Thyroid gland (tissue), 4 donors: ENCODE data around the gene DDX54.

Experiments used
- POLR2A ChIP-seq, 2 donors: fragments of 450-650 bp; IDR thresholded peaks; one replicate each; pipeline ENCODE4 v1.6.1; 2017; ENCODE audit warnings: antibody characterized with exemption in 2 of 2, mild to moderate bottlenecking in 2 of 2, moderate library complexity in 1 of 2
- TF ChIP-seq, protein P1 (sequence below), 6 experiments: fragments of 200-600 bp in 3 of 6; fragments of 450-650 bp in 3 of 6; sonication (generic) in 3 of 6; IDR thresholded peaks; one replicate each; pipeline ENCODE4 v1.5.1; 2016 to 2019; ENCODE audit warnings: antibody characterized with exemption in 6 of 6, mild to moderate bottlenecking in 2 of 6, inconsistent platforms in 1 of 6, moderate library complexity in 1 of 6

DNA sequence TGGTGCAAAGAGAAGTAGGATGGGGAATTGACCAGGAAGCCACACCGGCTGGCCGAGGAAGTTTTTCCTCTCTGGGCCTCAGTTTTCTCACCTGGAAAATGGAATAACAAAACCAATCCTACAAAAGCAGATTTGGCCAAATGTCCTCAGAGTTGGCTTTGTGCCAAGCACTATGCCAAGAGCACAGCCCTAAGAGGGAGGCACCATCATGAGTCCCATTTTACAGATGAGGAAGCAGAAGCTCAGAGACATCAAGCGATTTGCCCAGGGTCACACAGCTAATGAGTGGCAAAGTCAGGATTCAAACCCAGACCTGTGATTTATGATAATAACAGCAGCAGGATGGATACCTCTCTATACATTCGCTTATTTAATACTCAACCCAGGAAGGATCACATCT, 77.0 kb downstream of the DDX54 start:
- TF ChIP-seq, protein P1, sequence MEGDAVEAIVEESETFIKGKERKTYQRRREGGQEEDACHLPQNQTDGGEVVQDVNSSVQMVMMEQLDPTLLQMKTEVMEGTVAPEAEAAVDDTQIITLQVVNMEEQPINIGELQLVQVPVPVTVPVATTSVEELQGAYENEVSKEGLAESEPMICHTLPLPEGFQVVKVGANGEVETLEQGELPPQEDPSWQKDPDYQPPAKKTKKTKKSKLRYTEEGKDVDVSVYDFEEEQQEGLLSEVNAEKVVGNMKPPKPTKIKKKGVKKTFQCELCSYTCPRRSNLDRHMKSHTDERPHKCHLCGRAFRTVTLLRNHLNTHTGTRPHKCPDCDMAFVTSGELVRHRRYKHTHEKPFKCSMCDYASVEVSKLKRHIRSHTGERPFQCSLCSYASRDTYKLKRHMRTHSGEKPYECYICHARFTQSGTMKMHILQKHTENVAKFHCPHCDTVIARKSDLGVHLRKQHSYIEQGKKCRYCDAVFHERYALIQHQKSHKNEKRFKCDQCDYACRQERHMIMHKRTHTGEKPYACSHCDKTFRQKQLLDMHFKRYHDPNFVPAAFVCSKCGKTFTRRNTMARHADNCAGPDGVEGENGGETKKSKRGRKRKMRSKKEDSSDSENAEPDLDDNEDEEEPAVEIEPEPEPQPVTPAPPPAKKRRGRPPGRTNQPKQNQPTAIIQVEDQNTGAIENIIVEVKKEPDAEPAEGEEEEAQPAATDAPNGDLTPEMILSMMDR (IDR thresholded peaks at IDR 0.05): no peak
- no peak for TF ChIP-seq POLR2A (IDR thresholded peaks at IDR 0.05)
